ENCODE data around the gene LMBR1L. TPM values are rescaled to one million over a fixed set of nuclear protein-coding genes. Genes with fewer than 3 reads are reported as not detected.

Gene LMBR1L
- total and polyA plus RNA-seq, 2 of the 13 experiments (the other 11 are each of a cell fraction or from before 2014, with no cell fraction given) = 12.2 to 65.9 TPM

GRCh38 chr12:49110464-49111155 lies at the start of gene LMBR1L (continued):
- TF ChIP-seq LBX2 (CRISPR knock-in tag; IDR thresholded peaks at IDR 0.05; ENCODE audit: borderline replicate concordance) (no peak), ZNF33A (CRISPR knock-in tag; IDR thresholded peaks at IDR 0.05; ENCODE audit: borderline replicate concordance) (no peak), HES4 (CRISPR knock-in tag; IDR thresholded peaks at IDR 0.05; ENCODE audit: borderline replicate concordance) (peak; percentile 78; the same call in 1 of the 2 replicates), ZNF558 (CRISPR knock-in tag; IDR thresholded peaks at IDR 0.05; ENCODE audit: borderline replicate concordance) (0 out of 2 replicates have a peak, but pooled peaks have one; percentile 51), ZNF34 (CRISPR knock-in tag; IDR thresholded peaks at IDR 0.05; ENCODE audit: borderline replicate concordance) (no peak), GABPA (IDR thresholded peaks at IDR 0.05; ENCODE audit: low read depth, low read length) (no peak), GABPA (CRISPR knock-in tag; IDR thresholded peaks at IDR 0.05; ENCODE audit: low read depth) (peak; percentile 38), TP53 (CRISPR knock-in tag; conservative IDR thresholded peaks at IDR 0.05) (0 out of 2 replicates have a peak, but pooled peaks have one; percentile 43), ZNF30 (CRISPR knock-in tag; IDR thresholded peaks at IDR 0.05) (no peak), TAF1 (CRISPR knock-in tag; IDR thresholded peaks at IDR 0.05) (peak; percentile 74; the same call in 1 of the 2 replicates), ZSCAN21 (CRISPR knock-in tag; IDR thresholded peaks at IDR 0.05; ENCODE audit: borderline replicate concordance) (no peak), ZNF83 (CRISPR knock-in tag; IDR thresholded peaks at IDR 0.05; ENCODE audit: borderline replicate concordance) (no peak), USF2 (IDR thresholded peaks at IDR 0.05; ENCODE audit: low read depth, low read length) (no peak), USF2 (CRISPR knock-in tag; IDR thresholded peaks at IDR 0.05; ENCODE audit: borderline replicate concordance) (no peak), ZNF512B (CRISPR knock-in tag; IDR thresholded peaks at IDR 0.05; ENCODE audit: borderline replicate concordance) (peak; percentile 18; the same call in 1 of the 2 replicates), REPIN1 (CRISPR knock-in tag; IDR thresholded peaks at IDR 0.05; ENCODE audit: borderline replicate concordance, low read depth) (peak; percentile 43; the same call in 1 of the 2 replicates), RXRA (CRISPR knock-in tag; IDR thresholded peaks at IDR 0.05) (peak; percentile 37; the same call in 1 of the 2 replicates), ZNF597 (CRISPR knock-in tag; IDR thresholded peaks at IDR 0.05) (no peak), ZNF331 (CRISPR knock-in tag; IDR thresholded peaks at IDR 0.05) (no peak), CBX5 (CRISPR knock-in tag; IDR thresholded peaks at IDR 0.05; ENCODE audit: borderline replicate concordance) (no peak), ZNF563 (CRISPR knock-in tag; IDR thresholded peaks at IDR 0.05) (peak; percentile 68; the same call in 1 of the 2 replicates), YY1 (IDR thresholded peaks at IDR 0.05; ENCODE audit: insufficient read depth, insufficient replicate concordance, low read depth, low read length) (peak; percentile 68), MXI1 (IDR thresholded peaks at IDR 0.05; ENCODE audit: borderline replicate concordance, low read depth, low read length) (peak; percentile 53; the same call in 1 of the 3 replicates), GPN1 (CRISPR knock-in tag; IDR thresholded peaks at IDR 0.05; ENCODE audit: borderline replicate concordance) (no peak)
